Measurements from ENCODE around the gene ST6GAL2. TPM values are rescaled to one million over a fixed set of nuclear protein-coding genes. Genes with fewer than 3 reads are reported as not detected.

ST6GAL2 gene
- total and polyA plus RNA-seq, 2 of the 8 experiments (the other 6 are each of a cell fraction or from before 2014, with no cell fraction given) = 2.7 to 17.5 TPM

- no peak overlapping the region for H2BK5ac ChIP-seq (ENCODE audit: low read depth, low read length)
- no peaks in the 10 kb centered on the region for H3K36me3 ChIP-seq (ENCODE audit: control insufficient read depth in 2 of 4, insufficient read depth in 4 of 4, low read length in 3 of 4)
- no peak overlapping the region for H2BK120ac ChIP-seq (replicated peaks; ENCODE audit: low read depth, low read length)
- WGBS, 2 experiments (ENCODE audit: extremely low coverage in 1 of 2, insufficient coverage in 1 of 2, insufficient read length in 1 of 2, insufficient replicate concordance in 2 of 2, low coverage in 1 of 2, low lambda C conversion rate in 2 of 2, missing lambda C conversion rate in 1 of 2) = 81% methylated on average over 3 of the region's 3 CpGs; no CpG with 5 or more reads in 1 of the 2 experiments
- no peak overlapping the region for H2BK20ac ChIP-seq (ENCODE audit: low read length)
- peaks cover 0 to 1% (median 0%) of the 10 kb centered on the region in 4 experiments; a peak in 1 of 7 replicates for H3K27me3 ChIP-seq (replicated peaks in 1 of 4; ENCODE audit: control insufficient read depth in 3 of 4, extremely low read depth in 1 of 4, insufficient read depth in 3 of 4, low read length in 3 of 4)
- H3K9me3 ChIP-seq (ENCODE audit: insufficient read depth in 2 of 2, low read depth in 1 of 2, low read length in 1 of 2) = no peaks in the 10 kb centered on the region
- CTCF ChIA-PET (ENCODE audit: partially characterized antibody) = interaction anchor here (0.7 to 1.2 kb wide), 3 partner anchors 8 to 173 kb away, joined by 3 read pairs; no protein-coding TSS in a partner anchor
- H3K4me2 ChIP-seq (ENCODE audit: insufficient read depth in 1 of 2, low read depth in 2 of 2, low read length in 2 of 2) = no peak overlapping the region
- no peak overlapping the region for H3K18ac ChIP-seq (ENCODE audit: extremely low read depth, low read length)
- no peaks in the 10 kb centered on the region for H3K79me1 ChIP-seq (ENCODE audit: low read depth, low read length)
- no peak overlapping the region for H3K56ac ChIP-seq (replicated peaks; ENCODE audit: insufficient read length, low read depth, low read length)
- no peak overlapping the region; a peak in 1 of 7 replicates for H3K9ac ChIP-seq (replicated peaks in 1 of 4; ENCODE audit: extremely low read depth in 1 of 4, low read depth in 3 of 4, low read length in 3 of 4)
- no peak overlapping the region for H3K14ac ChIP-seq (ENCODE audit: insufficient read length)
- no peak overlapping the region for H4K91ac ChIP-seq (replicated peaks; ENCODE audit: insufficient read length, low read length)
- H2BK15ac ChIP-seq (ENCODE audit: low read length) = no peak overlapping the region
- H2AFZ ChIP-seq (ENCODE audit: low read length) = no peak overlapping the region
- peaks cover 0 to 10% (median 6%) of the 10 kb centered on the region in 4 experiments; a peak in 4 of 7 replicates for H3K4me1 ChIP-seq (replicated peaks in 1 of 4; ENCODE audit: control insufficient read depth in 3 of 4, insufficient read depth in 4 of 4, low read length in 3 of 4)
- H3K27ac ChIP-seq (ENCODE audit: low read depth, low read length) = no peak overlapping the region
- no peak overlapping the region for H3K4me3 ChIP-seq (ENCODE audit: extremely low read depth in 1 of 4, insufficient read depth in 2 of 4, low read depth in 3 of 4, low read length in 4 of 4)
- H2BK12ac ChIP-seq (ENCODE audit: low read depth, low read length) = no peak overlapping the region
- peaks cover 0 to 23% of the 10 kb centered on the region in 2 experiments; a peak in 2 of 4 replicates for H3K79me2 ChIP-seq (ENCODE audit: control insufficient read depth in 1 of 2, insufficient read depth in 2 of 2, low read length in 2 of 2)
- POLR2A ChIA-PET (ENCODE audit: partially characterized antibody) = no interaction called here
- FAIRE-seq = no peak
- H3K23ac ChIP-seq (ENCODE audit: insufficient read length) = no peak overlapping the region
- H4K5ac ChIP-seq (ENCODE audit: insufficient read length, low read depth, low read length) = no peak overlapping the region
- DNase-seq (ENCODE audit: low read depth in 1 of 2, low spot score in 2 of 2) = no peak
- H3K4ac ChIP-seq (replicated peaks; ENCODE audit: insufficient read length, low read depth, low read length) = no peak overlapping the region
- peaks cover 5 to 7% of the 10 kb centered on the region in 2 experiments for H4K20me1 ChIP-seq (replicated peaks in 1 of 2; ENCODE audit: control insufficient read depth in 1 of 2, insufficient read depth in 2 of 2, low read length in 2 of 2)
- H3K23me2 ChIP-seq (ENCODE audit: low read depth, low read length) = no peaks in the 10 kb centered on the region
- H4K8ac ChIP-seq (ENCODE audit: extremely low read depth, insufficient read depth, low read length) = no peak overlapping the region
- H2AK5ac ChIP-seq (ENCODE audit: low read depth, low read length) = no peak overlapping the region
- TF ChIP-seq TBP (IDR thresholded peaks at IDR 0.05; ENCODE audit: low read depth, low read length) (no peak), SIN3A (conservative IDR thresholded peaks at IDR 0.05 in 1 of 2, IDR thresholded peaks at IDR 0.05 in 1 of 2; ENCODE audit: low read depth in 1 of 2, low read length in 2 of 2) (no peak), TAF7 (optimal IDR thresholded peaks at IDR 0.05; ENCODE audit: borderline replicate concordance, low read depth, low read length) (no peak), USF2 (IDR thresholded peaks at IDR 0.05; ENCODE audit: low read length) (no peak), CHD1 (IDR thresholded peaks at IDR 0.05; ENCODE audit: low read depth, low read length) (no peak), PHF8 (conservative IDR thresholded peaks at IDR 0.05; ENCODE audit: low read depth, low read length) (no peak), JUN (IDR thresholded peaks at IDR 0.05; ENCODE audit: low read depth, low read length) (no peak), KDM4A (IDR thresholded peaks at IDR 0.05; ENCODE audit: low read depth, low read length, severe bottlenecking) (no peak), SUZ12 (IDR thresholded peaks at IDR 0.05; ENCODE audit: low read length) (no peak), ATF2 (IDR thresholded peaks at IDR 0.05; ENCODE audit: low read length) (no peak), CREB1 (IDR thresholded peaks at IDR 0.05) (no peak)
Measured at GRCh38 chr2:106866641-106867040, 19.3 kb downstream of the ST6GAL2 start.

Measured in H1 (cell line).